CD4-positive, alpha-beta T cell (primary cell): ENCODE measurements around the gene RBM4. TPM values are rescaled to one million over a fixed set of nuclear protein-coding genes. Genes with fewer than 3 reads are reported as not detected.

ENCODE experiments used
- ATAC-seq: fragments of 200-7000 bp; cut with Tn5 transposase; one replicate; pipeline ENCODE4 v1.10.0; 2022; ENCODE audit warnings: mild to moderate bottlenecking; ENCODE audit not compliant: poor library complexity
- CTCF ChIA-PET: fragments of 350-600 bp; sonication (Branson Sonifier 250); formaldehyde crosslinking; loops from one replicate; lab custom pipeline; 2021; ENCODE audit warnings: antibody characterized with exemption, inconsistent platforms; lab: Charles Lee
- POLR2A ChIA-PET: fragments of 350-600 bp; sonication (Branson Sonifier 250); formaldehyde crosslinking; loops from one replicate; lab custom pipeline; 2021; ENCODE audit warnings: antibody characterized with exemption, inconsistent platforms; lab: Charles Lee
- DNase-seq, 14 experiments: peaks; one replicate each; pipeline ENCODE4 v3.0.0-alpha.2; 2013 to 2020; ENCODE audit warnings: mixed read lengths in 2 of 14
- H3K27ac ChIP-seq, 2 donors: one replicate each; pipeline versions ENCODE4 v1.5.1 to v1.7.0; 2013; ENCODE audit warnings: low read length in 2 of 2, low read depth in 1 of 2, mild to moderate bottlenecking in 1 of 2
- H3K27me3 ChIP-seq, 2 experiments: 1 replicate in 1 of 2; 2 replicates in 1 of 2; pipeline versions ENCODE4 v1.6.1 to v1.7.0; 2013; ENCODE audit warnings: low read length in 2 of 2, control low read depth in 1 of 2, mild to moderate bottlenecking in 1 of 2, moderate library complexity in 1 of 2; ENCODE audit not compliant: insufficient read depth in 2 of 2, control insufficient read depth in 1 of 2
- H3K36me3 ChIP-seq: one replicate; pipeline ENCODE4 v1.6.1; 2013; ENCODE audit warnings: low read length, control low read depth; ENCODE audit not compliant: insufficient read depth
- H3K4me1 ChIP-seq: one replicate; pipeline ENCODE4 v1.6.1; 2013; ENCODE audit warnings: low read length, control low read depth; ENCODE audit not compliant: insufficient read depth
- H3K4me3 ChIP-seq: one replicate; pipeline ENCODE4 v1.5.1; 2013; ENCODE audit warnings: mild to moderate bottlenecking, low read length, moderate library complexity
- H3K9me3 ChIP-seq, 2 experiments: 1 replicate in 1 of 2; 2 replicates in 1 of 2; pipeline versions ENCODE4 v1.6.1 to v1.7.0; 2013; ENCODE audit warnings: low read length in 2 of 2, mild to moderate bottlenecking in 2 of 2, control low read depth in 1 of 2, moderate library complexity in 1 of 2; ENCODE audit not compliant: control insufficient read depth in 1 of 2, insufficient read depth in 1 of 2
- H3K27ac Mint-ChIP-seq: one replicate; pipeline ENCODE4 v1.8.0; 2020; ENCODE audit warnings: mixed read lengths
- H3K27me3 Mint-ChIP-seq: one replicate; pipeline ENCODE4 v1.8.0; 2021; ENCODE audit warnings: mixed read lengths
- H3K36me3 Mint-ChIP-seq: one replicate; pipeline ENCODE4 v1.8.0; 2021; ENCODE audit warnings: low read depth, mixed read lengths
- H3K4me1 Mint-ChIP-seq: one replicate; pipeline ENCODE4 v1.8.0; 2021; ENCODE audit warnings: low read depth, mixed read lengths
- H3K4me3 Mint-ChIP-seq: one replicate; pipeline ENCODE4 v1.8.0; 2020; ENCODE audit warnings: mild to moderate bottlenecking, mixed read lengths
- H3K9me3 Mint-ChIP-seq: one replicate; pipeline ENCODE4 v1.8.0; 2020; ENCODE audit warnings: mixed read lengths
- CTCF ChIP-seq: fragments of 200-600 bp; IDR thresholded peaks from one replicate; pipeline ENCODE4 v1.8.0; 2022; ENCODE audit warnings: antibody characterized with exemption, mild to moderate bottlenecking
- intact Hi-C, 2 experiments: fragments of 100-400 bp; cut with DNase I in 1 of 2; cut with micrococcal nuclease in 1 of 2; formaldehyde crosslinking; loops; one replicate each; pipeline versions ENCODE4 v1.15.1 to v1.9.0; 2023 to 2025; cut with DNase I, micrococcal nuclease
- total RNA-seq, 174 experiments: library from RNA in 2 of 174; stranded (reverse) in 2 of 174; gene quantifications; one replicate each; pipeline ENCODE4 v1.2.3 and lab custom pipeline; 2021 to 2026

RBM4 gene
- total RNA-seq, 2 experiments from 2014 or later, result 194 to 197 TPM

- Mint-ChIP-seq H3K4me1 (no peaks in the 10 kb centered on the region), H3K36me3 (no peaks in the 10 kb centered on the region), H3K9me3 (no peaks in the 10 kb centered on the region), H3K27ac (no peak overlapping the region), H3K4me3 (no peak overlapping the region), H3K27me3 (no peaks in the 10 kb centered on the region)
- TF ChIP-seq CTCF, result no peak
- H3K9me3 ChIP-seq, result no peaks in the 10 kb centered on the region
- CTCF ChIA-PET, result no interaction called here
- intact Hi-C loops, result no loop called here
- no peak for DNase-seq
- no peaks in the 10 kb centered on the region for H3K36me3 ChIP-seq
- no peaks in the 10 kb centered on the region for H3K27me3 ChIP-seq
- ATAC-seq, result no peak
- H3K27ac ChIP-seq, result no peak overlapping the region
- no peaks in the 10 kb centered on the region for H3K4me1 ChIP-seq
- H3K4me3 ChIP-seq, result no peak overlapping the region
- POLR2A ChIA-PET, result no interaction called here
These were observed 49.4 kb downstream of the RBM4 start for GRCh38 chr11:66687831-66688281.

GRCh38 chr11:66688561-66689534, 50.3 kb downstream of the RBM4 start:
- Histone ChIP-seq H3K27ac (no peak overlapping the region), H3K4me3 (no peak overlapping the region), H3K27me3 (no peaks in the 10 kb centered on the region), H3K36me3 (no peaks in the 10 kb centered on the region), H3K4me1 (no peaks in the 10 kb centered on the region), H3K9me3 (no peaks in the 10 kb centered on the region)
- H3K27ac Mint-ChIP-seq, result no peak overlapping the region
- no peak for TF ChIP-seq CTCF
- no peak for DNase-seq
- POLR2A ChIA-PET, result interaction anchor here (0.6 kb wide), 1 partner anchor 97 kb away, joined by 3 read pairs; no protein-coding TSS in a partner anchor
- H3K9me3 Mint-ChIP-seq, result no peaks in the 10 kb centered on the region
- no peak overlapping the region for H3K4me3 Mint-ChIP-seq
- no peak for ATAC-seq
- H3K36me3 Mint-ChIP-seq, result no peaks in the 10 kb centered on the region
- intact Hi-C loops, result no loop called here
- CTCF ChIA-PET, result no interaction called here
- H3K4me1 Mint-ChIP-seq, result no peaks in the 10 kb centered on the region
- H3K27me3 Mint-ChIP-seq, result no peaks in the 10 kb centered on the region

- CTCF ChIA-PET, result no interaction called here
- H3K27ac ChIP-seq, result no peak overlapping the region
- TF ChIP-seq CTCF, result no peak
- no peak overlapping the region for H3K4me3 ChIP-seq
- no peaks in the 10 kb centered on the region for H3K27me3 Mint-ChIP-seq
- no peaks in the 10 kb centered on the region for H3K4me1 ChIP-seq
- H3K36me3 ChIP-seq, result no peaks in the 10 kb centered on the region
- no peaks in the 10 kb centered on the region for H3K4me1 Mint-ChIP-seq
- no peaks in the 10 kb centered on the region for H3K9me3 ChIP-seq
- no peaks in the 10 kb centered on the region for H3K9me3 Mint-ChIP-seq
- no peak overlapping the region for H3K27ac Mint-ChIP-seq
- H3K36me3 Mint-ChIP-seq, result no peaks in the 10 kb centered on the region
- H3K27me3 ChIP-seq, result no peaks in the 10 kb centered on the region
- no peak for DNase-seq
- no peak for ATAC-seq
- intact Hi-C loops, result loop anchor here in 1 of 2 experiments (5.0 kb wide), 1 partner anchor 382 kb away; no protein-coding TSS in a partner anchor
- POLR2A ChIA-PET, result interaction anchor here (0.6 kb wide), 1 partner anchor 98 kb away, joined by 3 read pairs; no protein-coding TSS in a partner anchor
- H3K4me3 Mint-ChIP-seq, result no peak overlapping the region
These were observed 51.4 kb downstream of the RBM4 start for GRCh38 chr11:66689661-66690590.
